ENCODE measurements around the gene ATP7B. TPM values are rescaled to one million over a fixed set of nuclear protein-coding genes. Genes with fewer than 3 reads are reported as not detected.

The ATP7B gene
- total and polyA plus RNA-seq, 2 donors (not counting 1 experiment from before 2014, with no cell fraction given) = 1.7 to 3.3 TPM

DNA sequence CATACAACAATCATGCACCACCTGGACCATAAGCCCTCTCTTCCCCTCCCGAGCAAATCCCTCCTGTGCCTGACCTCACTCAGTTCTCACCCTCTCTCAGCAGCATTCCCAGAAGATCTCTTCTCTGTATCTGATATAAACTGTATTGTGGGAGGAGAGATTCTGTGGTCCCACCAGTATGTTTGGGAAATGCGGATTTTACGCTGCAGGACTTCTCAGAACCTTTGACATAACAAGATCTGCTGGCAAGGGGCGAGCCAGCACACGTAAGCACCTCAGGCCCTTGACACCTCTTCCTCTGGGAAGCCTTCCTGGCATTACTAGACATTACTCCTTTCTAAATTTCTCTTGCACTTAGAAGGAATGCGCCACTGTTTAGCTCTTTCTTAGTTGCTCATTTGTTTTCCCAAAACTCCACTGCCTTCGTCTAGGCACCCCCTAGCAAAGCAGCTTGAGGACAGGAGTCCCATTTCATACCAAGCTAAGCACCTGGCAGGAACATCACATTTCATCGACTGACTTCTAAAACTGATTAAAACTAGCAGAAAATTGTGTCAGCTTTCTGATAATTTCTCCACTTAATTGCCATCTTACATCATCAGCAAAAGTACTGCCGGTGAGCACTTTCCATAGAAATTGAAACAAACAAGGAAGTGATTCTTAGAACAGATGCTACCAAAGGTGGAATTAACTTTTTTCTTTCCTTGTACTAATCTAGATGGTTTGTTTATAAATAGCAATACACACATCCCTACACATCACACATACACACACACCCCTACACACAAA lies 86.3 kb downstream of the ATP7B start:
- no peak overlapping the region for H3K27ac ChIP-seq (ENCODE audit: insufficient read depth, low read length)

DNA sequence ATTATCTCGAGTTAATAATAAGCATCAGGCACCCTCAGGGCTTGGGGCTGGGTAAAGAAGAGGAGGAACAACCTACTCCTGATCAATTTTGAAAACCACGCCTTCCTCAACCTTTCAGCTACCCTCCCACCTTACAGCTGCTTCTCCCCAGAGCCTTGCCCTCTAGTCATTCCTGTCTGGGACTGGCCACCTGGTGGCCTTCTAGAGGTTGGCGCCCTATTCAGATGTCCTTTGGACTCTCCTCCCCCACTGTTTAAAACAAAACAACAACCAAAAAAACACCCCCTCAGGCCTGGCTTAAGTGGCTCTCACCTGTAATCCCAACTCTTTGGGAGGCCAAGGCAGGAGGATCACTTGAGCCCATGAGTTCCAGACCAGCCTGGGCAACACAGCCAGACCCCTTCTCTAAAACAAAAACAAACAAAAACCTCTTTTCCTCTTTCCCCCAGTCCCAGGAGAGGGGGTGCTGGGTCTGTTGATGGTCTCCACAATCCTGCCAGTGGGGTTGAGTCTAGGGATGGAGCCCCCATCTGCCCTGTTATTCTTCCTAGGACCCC lies 87.2 kb downstream of the ATP7B start:
- Histone ChIP-seq H4K20me1 (ENCODE audit: control insufficient read depth, extremely low read depth, insufficient read depth, low read length) (no peaks in the 10 kb centered on the region), H3K27me3 (ENCODE audit: control insufficient read depth, insufficient read depth, low read length) (no peaks in the 10 kb centered on the region), H3K9ac (ENCODE audit: insufficient read depth, low read length) (no peak overlapping the region), H2AFZ (ENCODE audit: low read length) (no peak overlapping the region), H3K27ac (ENCODE audit: insufficient read depth, low read length) (no peak overlapping the region), H3K79me2 (ENCODE audit: control insufficient read depth, insufficient read depth, low read length) (no peaks in the 10 kb centered on the region), H3K4me3 (replicated peaks in 1 of 4; ENCODE audit: control extremely low read depth in 1 of 4, insufficient read depth in 1 of 4, low read depth in 3 of 4, low read length in 4 of 4) (no peak overlapping the region), H3K4me1 (ENCODE audit: control insufficient read depth, extremely low read depth, insufficient read depth, low read length) (no peaks in the 10 kb centered on the region), H3K4me2 (ENCODE audit: extremely low read depth, insufficient read depth, low read length) (no peak overlapping the region), H3K36me3 (ENCODE audit: control insufficient read depth, insufficient read depth, low read length) (no peaks in the 10 kb centered on the region), H3K9me3 (ENCODE audit: control insufficient read depth, insufficient read depth, low read depth, low read length) (no peaks in the 10 kb centered on the region)
- DNase-seq (ENCODE audit: low read depth in 2 of 2) = no peak
- TF ChIP-seq EZH2 (IDR thresholded peaks at IDR 0.05; ENCODE audit: low read length, missing control alignments) = no peak
- TF ChIP-seq, protein P1, sequence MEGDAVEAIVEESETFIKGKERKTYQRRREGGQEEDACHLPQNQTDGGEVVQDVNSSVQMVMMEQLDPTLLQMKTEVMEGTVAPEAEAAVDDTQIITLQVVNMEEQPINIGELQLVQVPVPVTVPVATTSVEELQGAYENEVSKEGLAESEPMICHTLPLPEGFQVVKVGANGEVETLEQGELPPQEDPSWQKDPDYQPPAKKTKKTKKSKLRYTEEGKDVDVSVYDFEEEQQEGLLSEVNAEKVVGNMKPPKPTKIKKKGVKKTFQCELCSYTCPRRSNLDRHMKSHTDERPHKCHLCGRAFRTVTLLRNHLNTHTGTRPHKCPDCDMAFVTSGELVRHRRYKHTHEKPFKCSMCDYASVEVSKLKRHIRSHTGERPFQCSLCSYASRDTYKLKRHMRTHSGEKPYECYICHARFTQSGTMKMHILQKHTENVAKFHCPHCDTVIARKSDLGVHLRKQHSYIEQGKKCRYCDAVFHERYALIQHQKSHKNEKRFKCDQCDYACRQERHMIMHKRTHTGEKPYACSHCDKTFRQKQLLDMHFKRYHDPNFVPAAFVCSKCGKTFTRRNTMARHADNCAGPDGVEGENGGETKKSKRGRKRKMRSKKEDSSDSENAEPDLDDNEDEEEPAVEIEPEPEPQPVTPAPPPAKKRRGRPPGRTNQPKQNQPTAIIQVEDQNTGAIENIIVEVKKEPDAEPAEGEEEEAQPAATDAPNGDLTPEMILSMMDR (conservative IDR thresholded peaks at IDR 0.05 in 1 of 2, IDR thresholded peaks at IDR 0.05 in 1 of 2; ENCODE audit: low read depth in 1 of 2, low read length in 2 of 2) = no peak

More for the DNA sequence above, 86.3 kb downstream of the ATP7B start:
- no peaks in the 10 kb centered on the region for H3K4me1 ChIP-seq (ENCODE audit: control insufficient read depth, extremely low read depth, insufficient read depth, low read length)
- H4K20me1 ChIP-seq (ENCODE audit: control insufficient read depth, extremely low read depth, insufficient read depth, low read length) = no peaks in the 10 kb centered on the region
- no peak overlapping the region for H3K9ac ChIP-seq (ENCODE audit: insufficient read depth, low read length)
- no peaks in the 10 kb centered on the region for H3K27me3 ChIP-seq (ENCODE audit: control insufficient read depth, insufficient read depth, low read length)
- DNase-seq (ENCODE audit: low read depth in 2 of 2) = no peak
- H3K9me3 ChIP-seq (ENCODE audit: control insufficient read depth, insufficient read depth, low read depth, low read length) = no peaks in the 10 kb centered on the region
- no peak overlapping the region for H3K4me2 ChIP-seq (ENCODE audit: extremely low read depth, insufficient read depth, low read length)
- TF ChIP-seq EZH2 (IDR thresholded peaks at IDR 0.05; ENCODE audit: low read length, missing control alignments) = no peak
- H3K4me3 ChIP-seq (replicated peaks in 1 of 4; ENCODE audit: control extremely low read depth in 1 of 4, insufficient read depth in 1 of 4, low read depth in 3 of 4, low read length in 4 of 4) = no peak overlapping the region
- no peak overlapping the region for H2AFZ ChIP-seq (ENCODE audit: low read length)
- H3K79me2 ChIP-seq (ENCODE audit: control insufficient read depth, insufficient read depth, low read length) = no peaks in the 10 kb centered on the region
- H3K36me3 ChIP-seq (ENCODE audit: control insufficient read depth, insufficient read depth, low read length) = no peaks in the 10 kb centered on the region

DNA sequence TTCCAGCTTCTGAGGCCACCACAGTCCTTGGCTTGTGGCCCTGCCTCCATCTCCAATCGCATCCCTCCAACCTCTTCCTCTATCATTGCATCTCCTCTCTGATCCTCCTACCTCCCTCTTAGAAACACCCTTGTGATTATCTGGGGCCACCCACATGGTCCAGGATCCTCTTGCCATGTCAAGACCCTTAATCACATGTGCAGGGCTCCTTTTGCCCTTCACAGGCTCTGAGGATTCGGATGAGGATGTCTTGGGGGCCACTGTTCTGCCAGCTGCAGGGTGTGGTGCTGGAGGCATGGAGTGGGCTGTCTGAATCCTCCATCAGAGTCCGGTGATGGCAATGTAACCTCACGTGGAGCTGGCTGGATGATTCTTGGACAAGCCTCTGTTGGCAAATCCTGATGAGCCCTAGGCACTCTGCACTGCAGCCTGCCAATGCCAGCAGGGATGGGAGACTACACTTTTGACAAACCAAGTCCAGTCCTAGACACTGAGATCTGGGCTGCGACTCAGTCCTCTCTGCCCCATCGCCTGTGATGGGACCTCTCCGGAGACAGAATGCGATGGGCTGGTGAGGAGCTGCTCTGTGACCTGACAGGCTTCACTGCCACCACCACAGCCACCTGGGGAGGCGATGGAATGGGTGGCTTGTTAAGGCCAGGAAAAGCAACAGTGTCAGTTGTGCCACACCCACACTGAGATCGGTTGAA lies 88.3 kb downstream of the ATP7B start:
- Histone ChIP-seq H3K79me2 (ENCODE audit: control insufficient read depth, insufficient read depth, low read length) (no peaks in the 10 kb centered on the region), H2AFZ (ENCODE audit: low read length) (no peak overlapping the region), H3K4me3 (replicated peaks in 1 of 4; ENCODE audit: control extremely low read depth in 1 of 4, insufficient read depth in 1 of 4, low read depth in 3 of 4, low read length in 4 of 4) (no peak overlapping the region), H3K4me1 (ENCODE audit: control insufficient read depth, extremely low read depth, insufficient read depth, low read length) (no peaks in the 10 kb centered on the region), H3K9me3 (ENCODE audit: control insufficient read depth, insufficient read depth, low read depth, low read length) (no peaks in the 10 kb centered on the region), H3K36me3 (ENCODE audit: control insufficient read depth, insufficient read depth, low read length) (no peaks in the 10 kb centered on the region), H4K20me1 (ENCODE audit: control insufficient read depth, extremely low read depth, insufficient read depth, low read length) (no peaks in the 10 kb centered on the region), H3K4me2 (ENCODE audit: extremely low read depth, insufficient read depth, low read length) (no peak overlapping the region), H3K9ac (ENCODE audit: insufficient read depth, low read length) (no peak overlapping the region), H3K27ac (ENCODE audit: insufficient read depth, low read length) (no peak overlapping the region), H3K27me3 (ENCODE audit: control insufficient read depth, insufficient read depth, low read length) (no peaks in the 10 kb centered on the region)
- no peak for TF ChIP-seq EZH2 (IDR thresholded peaks at IDR 0.05; ENCODE audit: low read length, missing control alignments)
- TF ChIP-seq, protein P1 (conservative IDR thresholded peaks at IDR 0.05 in 1 of 2, IDR thresholded peaks at IDR 0.05 in 1 of 2; ENCODE audit: low read depth in 1 of 2, low read length in 2 of 2) = no peak
- no peak for DNase-seq (ENCODE audit: low read depth in 2 of 2)
